SK-N-SH (cell line): Measurements from ENCODE around the gene MKX. TPM values are rescaled to one million over a fixed set of nuclear protein-coding genes. Genes with fewer than 3 reads are reported as not detected.

Source experiments
- CTCF ChIA-PET: fragments of 300-600, 350-600 bp; formaldehyde crosslinking; extraction: SDS; loops from one replicate; lab custom pipeline; 2021; lab: Yijun Ruan, JAX
- POLR2A ChIA-PET: fragments of 350-600 bp; sonication (Branson Sonifier 250); formaldehyde crosslinking; extraction: SDS; loops from one replicate; lab custom pipeline; 2020; ENCODE audit warnings: antibody characterized with exemption, inconsistent platforms; lab: Yijun Ruan, JAX
- DNase-seq: peaks from one replicate; pipeline ENCODE4 v3.0.0; 2012
- H2AFZ ChIP-seq: fragments of 200-600 bp; sonication (generic); 2 replicates; pipeline ENCODE4 v1.8.1; 2016; ENCODE audit warnings: antibody characterized with exemption, mild to moderate bottlenecking, low read depth
- H3F3A ChIP-seq: fragments of 200-600 bp; sonication (generic); replicated peaks from 2 replicates; pipeline ENCODE3; 2016; ENCODE audit warnings: antibody characterized with exemption, mild to moderate bottlenecking; ENCODE audit not compliant: insufficient read depth
- H3K27ac ChIP-seq, 2 experiments: fragments of 200-500 bp in 1 of 2; fragments of 200-600 bp in 1 of 2; sonication (Bioruptor generic) in 1 of 2; sonication (generic), shearing (Covaris generic) in 1 of 2; 2 replicates each; pipeline versions ENCODE4 v1.5.1 to v1.6.1; 2014 to 2016; ENCODE audit warnings: low read depth in 2 of 2, inconsistent platforms in 1 of 2, low read length in 1 of 2, mild to moderate bottlenecking in 1 of 2, mixed read lengths in 1 of 2
- H3K27me3 ChIP-seq: fragments of 200-600 bp; sonication (generic), shearing (Covaris generic); 2 replicates; pipeline ENCODE4 v1.6.1; 2016; ENCODE audit warnings: mixed run types; ENCODE audit not compliant: insufficient read depth
- H3K36me3 ChIP-seq, 2 experiments: fragments of 200-500 bp in 1 of 2; fragments of 200-600 bp in 1 of 2; sonication (Bioruptor generic) in 1 of 2; sonication (generic) in 1 of 2; replicated peaks in 1 of 2; 2 replicates each; pipeline versions ENCODE3 to v1.5.1; 2014 to 2016; ENCODE audit warnings: low read length in 1 of 2, mild to moderate bottlenecking in 1 of 2; ENCODE audit not compliant: insufficient read depth in 2 of 2, control insufficient read depth in 1 of 2
- H3K4me1 ChIP-seq, 2 experiments: fragments of 200-500 bp in 1 of 2; fragments of 200-600 bp in 1 of 2; sonication (Bioruptor generic) in 1 of 2; sonication (generic), shearing (Covaris generic) in 1 of 2; 2 replicates each; pipeline versions ENCODE4 v1.5.1 to v1.6.1; 2014 to 2016; ENCODE audit warnings: low read depth in 1 of 2, low read length in 1 of 2, mixed run types in 1 of 2; ENCODE audit not compliant: insufficient read depth in 2 of 2, control insufficient read depth in 1 of 2
- H3K4me2 ChIP-seq: fragments of 200-600 bp; sonication (generic), shearing (Covaris generic); 2 replicates; pipeline ENCODE4 v1.6.1; 2017; ENCODE audit warnings: mixed run types
- H3K4me3 ChIP-seq, 2 experiments: fragments of 200-500 bp in 1 of 2; fragments of 200-600 bp in 1 of 2; sonication (Bioruptor generic) in 1 of 2; sonication (generic), shearing (Covaris generic) in 1 of 2; 2 replicates each; pipeline versions ENCODE4 v1.5.1 to v1.8.1; 2014 to 2016; ENCODE audit warnings: low read depth in 2 of 2, inconsistent platforms in 1 of 2, low read length in 1 of 2, mild to moderate bottlenecking in 1 of 2, mixed read lengths in 1 of 2, moderate library complexity in 1 of 2
- H3K79me2 ChIP-seq: fragments of 200-600 bp; sonication (generic); 2 replicates; pipeline ENCODE4 v1.8.1; 2017; ENCODE audit warnings: mild to moderate bottlenecking; ENCODE audit not compliant: insufficient read depth
- H3K9ac ChIP-seq: fragments of 200-600 bp; sonication (generic); 2 replicates; pipeline ENCODE4 v1.6.1; 2017; ENCODE audit warnings: mixed run types
- H3K9me2 ChIP-seq: fragments of 200-600 bp; sonication (generic); 2 replicates; pipeline ENCODE4 v1.6.1; 2017; ENCODE audit warnings: mixed run types
- H3K9me3 ChIP-seq: fragments of 200-600 bp; sonication (generic); 2 replicates; pipeline ENCODE4 v1.6.1; 2017; ENCODE audit warnings: mixed run types, mild to moderate bottlenecking, moderate library complexity
- H4K20me1 ChIP-seq: fragments of 200-600 bp; sonication (generic); 2 replicates; pipeline ENCODE4 v1.6.1; 2017; ENCODE audit warnings: mild to moderate bottlenecking, mixed run types; ENCODE audit not compliant: insufficient read depth
- CHD2 ChIP-seq: fragments of 150-350 bp; IDR thresholded peaks from 2 replicates; pipeline ENCODE4 v1.6.1; 2018; ENCODE audit warnings: low read length; ENCODE audit not compliant: partially characterized antibody
- CTCF ChIP-seq: fragments of 200-600 bp; sonication (generic); IDR thresholded peaks from 2 replicates; pipeline ENCODE4 v1.6.1; 2017; ENCODE audit warnings: antibody characterized with exemption, mild to moderate bottlenecking, moderate library complexity
- ELF1 ChIP-seq: IDR thresholded peaks from 2 replicates; pipeline ENCODE4 v1.4.0; 2012
- FOSL2 ChIP-seq: IDR thresholded peaks from 2 replicates; pipeline ENCODE4 v1.4.0; 2012; ENCODE audit warnings: low read depth, mild to moderate bottlenecking, moderate library complexity, borderline replicate concordance
- FOXJ3 ChIP-seq: sonication (generic); formaldehyde crosslinking; IDR thresholded peaks from 2 replicates; pipeline ENCODE4 v1.5.1; 2020; ENCODE audit warnings: mild to moderate bottlenecking, missing genetic modification reagents
- FOXM1 ChIP-seq: IDR thresholded peaks from 2 replicates; pipeline ENCODE4 v1.4.0; 2012; ENCODE audit warnings: low read depth, mild to moderate bottlenecking
- GABPA ChIP-seq: IDR thresholded peaks from 2 replicates; pipeline ENCODE4 v1.4.0; 2012; ENCODE audit warnings: low read depth, mild to moderate bottlenecking
- GATA2 ChIP-seq: sonication (generic); formaldehyde crosslinking; IDR thresholded peaks from 2 replicates; pipeline ENCODE4 v1.5.0; 2020; ENCODE audit warnings: mild to moderate bottlenecking, missing genetic modification reagents
- IRF3 ChIP-seq: fragments of 150-350 bp; IDR thresholded peaks from 2 replicates; pipeline ENCODE4 v1.6.1; 2016; ENCODE audit warnings: mild to moderate bottlenecking, low read depth, low read length
- JUND ChIP-seq: IDR thresholded peaks from 2 replicates; pipeline ENCODE4 v1.4.0; 2012
- PBX3 ChIP-seq: IDR thresholded peaks from 2 replicates; pipeline ENCODE4; 2012
- RFX5 ChIP-seq: IDR thresholded peaks from 2 replicates; pipeline ENCODE4 v1.6.1; 2012; ENCODE audit warnings: mild to moderate bottlenecking, improper control_type of control experiment, low read length
- SIN3A ChIP-seq: IDR thresholded peaks from 2 replicates; pipeline ENCODE4 v1.6.1; 2012; ENCODE audit warnings: low read depth, mild to moderate bottlenecking, low read length, moderate library complexity, borderline replicate concordance
- TAF1 ChIP-seq: IDR thresholded peaks from 2 replicates; pipeline ENCODE4 v1.6.1; 2012; ENCODE audit warnings: low read depth, mild to moderate bottlenecking, low read length, moderate library complexity, borderline replicate concordance
- TEAD4 ChIP-seq: IDR thresholded peaks from 2 replicates; pipeline ENCODE4 v1.4.0; 2012; ENCODE audit warnings: mild to moderate bottlenecking, borderline replicate concordance; ENCODE audit not compliant: insufficient read depth
- USF1 ChIP-seq: IDR thresholded peaks from 2 replicates; pipeline ENCODE4 v1.4.0; 2012; ENCODE audit warnings: low read depth, borderline replicate concordance
- USF2 ChIP-seq: fragments of 150-350 bp; IDR thresholded peaks from 2 replicates; pipeline ENCODE4 v1.6.1; 2017; ENCODE audit warnings: antibody characterized with exemption, low read length, low read depth, borderline replicate concordance
- ZBTB33 ChIP-seq: IDR thresholded peaks from 2 replicates; pipeline ENCODE4 v1.4.0; 2012; ENCODE audit warnings: low read depth, borderline replicate concordance
- WGBS: methylation state at CpG from one replicate; pipeline ENCODE4 v1.1.6; 2017; ENCODE audit warnings: low lambda C conversion rate; 5-methylcytosine and 5-hydroxymethylcytosine counted together
- polyA plus RNA-seq, 3 experiments: library from polyadenylated mRNA; depleted of rRNA; stranded (reverse); fragments of >200 nt; gene quantifications; 2 replicates each; pipeline ENCODE4 v1.2.3, GENCODE V29; 2012

Gene MKX
- polyA plus RNA-seq, 1 of the 3 experiments (the other 2 are of a cell fraction), result not detected

GRCh38 chr10:27695706-27696105 lies 49.9 kb downstream of the MKX start:
- Histone ChIP-seq H3K36me3 (no peaks in the 10 kb centered on the region), H3K4me3 (no peak overlapping the region), H3K27me3 (peaks cover 6% of the 10 kb centered on the region; the same call in 1 of the 2 replicates), H3F3A (no peaks in the 10 kb centered on the region), H3K9me2 (no peaks in the 10 kb centered on the region), H3K9ac (no peak overlapping the region), H3K4me1 (no peaks in the 10 kb centered on the region), H3K27ac (no peak overlapping the region), H3K79me2 (no peaks in the 10 kb centered on the region), H3K9me3 (no peaks in the 10 kb centered on the region), H2AFZ (no peak overlapping the region), H4K20me1 (no peaks in the 10 kb centered on the region), H3K4me2 (no peak overlapping the region)
- 0% methylated on average over 2 of the region's 2 CpGs for WGBS
- ChIA-PET POLR2A (interaction anchor here (0.6 kb wide), 1 partner anchor 27 kb away, joined by 3 read pairs; no protein-coding TSS in a partner anchor), CTCF (interaction anchor here (0.7 to 0.9 kb wide), 2 partner anchors 15 to 82 kb away, joined by 3 read pairs; no protein-coding TSS in a partner anchor)
- DNase-seq, result no peak
- no peak for TF ChIP-seq USF1
- no peak for TF ChIP-seq RFX5
- TF ChIP-seq SIN3A, result no peak
- no peak for TF ChIP-seq FOXJ3

GRCh38 chr10:27695088-27695487 lies 50.5 kb downstream of the MKX start:
- ChIA-PET POLR2A (interaction anchor here (0.6 kb wide), 1 partner anchor 26 kb away, joined by 3 read pairs; no protein-coding TSS in a partner anchor), CTCF (interaction anchor here (0.9 kb wide), 1 partner anchor 14 kb away, joined by 3 read pairs; no protein-coding TSS in a partner anchor)
- no peaks in the 10 kb centered on the region for H3K79me2 ChIP-seq
- H3K4me1 ChIP-seq, result no peaks in the 10 kb centered on the region
- TF ChIP-seq TEAD4 (no peak), FOXM1 (no peak), FOSL2 (no peak), FOXJ3 (no peak), TAF1 (no peak), USF2 (no peak), PBX3 (no peak), CTCF (no peak), GATA2 (CRISPR knock-in tag) (no peak), ZBTB33 (no peak), IRF3 (no peak), GABPA (no peak), CHD2 (no peak), JUND (no peak), ELF1 (no peak)
- no peaks in the 10 kb centered on the region for H3K9me3 ChIP-seq
- H2AFZ ChIP-seq, result no peak overlapping the region
- no peak for DNase-seq
- H3K9me2 ChIP-seq, result no peaks in the 10 kb centered on the region
- no peak overlapping the region for H3K9ac ChIP-seq
- H3K4me2 ChIP-seq, result no peak overlapping the region
- H4K20me1 ChIP-seq, result no peaks in the 10 kb centered on the region
- peaks cover 6% of the 10 kb centered on the region; the same call in 1 of the 2 replicates for H3K27me3 ChIP-seq
- H3K27ac ChIP-seq, result no peak overlapping the region
- no peaks in the 10 kb centered on the region for H3F3A ChIP-seq
- no peak overlapping the region for H3K4me3 ChIP-seq
- WGBS, result 10% methylated on average over 6 of the region's 6 CpGs
- no peaks in the 10 kb centered on the region for H3K36me3 ChIP-seq
